A673 (cell line): Measurements from ENCODE around the gene DOCK8. TPM values are rescaled to one million over a fixed set of nuclear protein-coding genes. Genes with fewer than 3 reads are reported as not detected.

Experiments
- BruUV-seq: library from RNA; stranded (reverse); fragments of 400-500 nt; replicated peaks from 2 replicates; lab custom pipeline; 2021; lab: Mats Ljungman, UMichigan
- CTCF ChIA-PET: fragments of 300-600 bp; sonication (Branson Sonifier 250); formaldehyde crosslinking; loops from one replicate; lab custom pipeline; 2022; ENCODE audit warnings: antibody characterized with exemption; lab: Charles Lee
- POLR2A ChIA-PET: fragments of 300-600 bp; sonication (Branson Sonifier 250); formaldehyde crosslinking; loops from one replicate; lab custom pipeline; 2022; ENCODE audit warnings: antibody characterized with exemption; ENCODE audit not compliant: low non-redundant PET; lab: Charles Lee
- DNase-seq: peaks from one replicate; pipeline ENCODE4 v3.0.0-alpha.2; 2015; ENCODE audit warnings: low spot score
- H3K27ac ChIP-seq: fragments of 200-600 bp; sonication (generic); 2 replicates; pipeline ENCODE4 v1.5.1; 2016; ENCODE audit warnings: mixed run types, low read depth, mild to moderate bottlenecking, mixed read lengths, antibody characterized with exemption, low read length; ENCODE audit not compliant: poor library complexity, severe bottlenecking
- H3K27me3 ChIP-seq: fragments of 200-600 bp; sonication (generic); replicated peaks from 2 replicates; pipeline ENCODE4 v1.6.1; 2017; ENCODE audit warnings: mixed run types, low read depth, mild to moderate bottlenecking, mixed read lengths, antibody characterized with exemption, low read length; ENCODE audit not compliant: insufficient read depth, poor library complexity
- H3K36me3 ChIP-seq: fragments of 200-600 bp; sonication (generic); 2 replicates; pipeline ENCODE4 v1.6.1; 2016; ENCODE audit warnings: mixed run types, mild to moderate bottlenecking, mixed read lengths, antibody characterized with exemption, low read length; ENCODE audit not compliant: insufficient read depth, poor library complexity, severe bottlenecking
- H3K4me1 ChIP-seq: fragments of 200-600 bp; sonication (generic); 2 replicates; pipeline ENCODE4 v1.6.1; 2017; ENCODE audit warnings: mixed run types, mild to moderate bottlenecking, mixed read lengths, antibody characterized with exemption, low read length; ENCODE audit not compliant: insufficient read depth, poor library complexity, severe bottlenecking
- H3K4me3 ChIP-seq: fragments of 200-600 bp; sonication (generic); 2 replicates; pipeline ENCODE4 v1.5.1; 2016; ENCODE audit warnings: low read depth, mixed run types, mild to moderate bottlenecking, mixed read lengths, low read length; ENCODE audit not compliant: poor library complexity, severe bottlenecking
- H3K9me3 ChIP-seq: fragments of 200-600 bp; sonication (generic); 2 replicates; pipeline ENCODE4 v1.6.1; 2016; ENCODE audit warnings: mixed run types, low read depth, mild to moderate bottlenecking, mixed read lengths, antibody characterized with exemption, low read length; ENCODE audit not compliant: poor library complexity, severe bottlenecking
- CTCF ChIP-seq: fragments of 300-800, 200-600 bp; sonication (generic); conservative IDR thresholded peaks from 2 replicates; pipeline ENCODE4 v1.5.1; 2017; ENCODE audit warnings: low read depth, mild to moderate bottlenecking, antibody characterized with exemption, low read length, moderate library complexity, mixed read lengths
- EZH2 ChIP-seq: fragments of 200-600 bp; sonication (generic); IDR thresholded peaks from 2 replicates; pipeline ENCODE4 v1.6.1; 2017; ENCODE audit warnings: borderline replicate concordance, low read depth, mild to moderate bottlenecking, mixed read lengths, antibody characterized with exemption, low read length; ENCODE audit not compliant: poor library complexity, severe bottlenecking
- intact Hi-C: fragments of 100-400 bp; cut with micrococcal nuclease; formaldehyde crosslinking; loops from one replicate; pipeline ENCODE4 v1.10.0; 2022; ENCODE audit not compliant: unreplicated experiment
- total RNA-seq: library from RNA; stranded (reverse); gene quantifications from 2 replicates; pipeline ENCODE4 v1.2.3, GENCODE V29; 2021

Gene DOCK8
- total RNA-seq, 1 experiment from 2014 or later: not detected

GRCh38 chr9:336039-336438 is 121.4 kb downstream of the DOCK8 start:
- intact Hi-C loops: no loop called here
- H3K4me1 ChIP-seq: no peaks in the 10 kb centered on the region
- POLR2A ChIA-PET: no interaction called here
- no peaks in the 10 kb centered on the region for H3K9me3 ChIP-seq
- no TSS peak for BruUV-seq
- TF ChIP-seq CTCF (no peak), EZH2 (no peak)
- no peaks in the 10 kb centered on the region for H3K36me3 ChIP-seq
- H3K27me3 ChIP-seq: peaks cover 67% of the 10 kb centered on the region
- CTCF ChIA-PET: no interaction called here
- H3K27ac ChIP-seq: no peak overlapping the region
- DNase-seq: no peak
- H3K4me3 ChIP-seq: no peak overlapping the region

DNA sequence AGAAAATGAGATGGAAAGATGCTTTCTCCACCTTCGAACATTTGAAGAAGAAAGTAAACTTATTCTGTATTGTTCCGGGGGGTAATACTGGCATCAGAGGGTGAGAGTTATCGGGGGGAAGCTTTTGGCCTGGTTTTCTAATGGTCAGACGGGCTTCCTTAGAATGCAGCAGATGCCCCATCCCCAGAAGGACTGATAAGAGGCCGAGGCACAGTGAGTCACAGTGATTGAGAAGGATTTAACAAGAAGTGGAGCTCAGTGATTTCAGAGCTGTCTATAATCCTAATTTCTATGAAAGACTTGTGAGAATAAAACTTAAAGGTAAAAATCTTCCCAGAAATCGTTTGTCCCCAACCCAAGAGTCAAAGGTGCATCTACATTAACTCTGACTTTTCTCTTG is 123.9 kb downstream of the DOCK8 start:
- no TSS peak for BruUV-seq
- H3K9me3 ChIP-seq: no peaks in the 10 kb centered on the region
- H3K4me3 ChIP-seq: no peak overlapping the region
- intact Hi-C loops: no loop called here
- H3K27me3 ChIP-seq: peaks cover 80% of the 10 kb centered on the region
- no peak for DNase-seq
- no peak for TF ChIP-seq EZH2
- TF ChIP-seq CTCF: no peak
- H3K4me1 ChIP-seq: no peaks in the 10 kb centered on the region
- CTCF ChIA-PET: no interaction called here
- no peak overlapping the region for H3K27ac ChIP-seq
- no peaks in the 10 kb centered on the region for H3K36me3 ChIP-seq
- POLR2A ChIA-PET: no interaction called here

- Histone ChIP-seq H3K4me3 (no peak overlapping the region), H3K27ac (no peak overlapping the region), H3K9me3 (no peaks in the 10 kb centered on the region), H3K27me3 (peaks cover 74% of the 10 kb centered on the region), H3K4me1 (no peaks in the 10 kb centered on the region), H3K36me3 (no peaks in the 10 kb centered on the region)
- ChIA-PET POLR2A (no interaction called here), CTCF (no interaction called here)
- no peak for TF ChIP-seq CTCF
- no peak for TF ChIP-seq EZH2
- no peak for DNase-seq
- intact Hi-C loops: no loop called here
- no TSS peak for BruUV-seq
Observed at GRCh38 chr9:341634-342421, 127.2 kb downstream of the DOCK8 start.
